Endothelial cell (in vitro differentiated cells): ENCODE measurements around the gene DOCK3. TPM values are rescaled to one million over a fixed set of nuclear protein-coding genes. Genes with fewer than 3 reads are reported as not detected.

Experiments
- DNase-seq: peaks from one replicate; pipeline ENCODE4 v3.0.0; 2021; ENCODE audit warnings: low spot score
- H3K27ac Mint-ChIP-seq: one replicate; pipeline ENCODE4 v1.8.0; 2021; ENCODE audit warnings: mixed read lengths, inconsistent platforms; ENCODE audit not compliant: unreplicated experiment
- H3K27me3 Mint-ChIP-seq: one replicate; pipeline ENCODE4 v1.8.0; 2021; ENCODE audit warnings: mild to moderate bottlenecking, moderate library complexity, mixed read lengths, inconsistent platforms; ENCODE audit not compliant: unreplicated experiment
- H3K36me3 Mint-ChIP-seq: one replicate; pipeline ENCODE4 v1.8.0; 2021; ENCODE audit warnings: mild to moderate bottlenecking, low read depth, mixed read lengths, inconsistent platforms; ENCODE audit not compliant: unreplicated experiment
- H3K4me1 Mint-ChIP-seq: one replicate; pipeline ENCODE4 v1.8.0; 2021; ENCODE audit warnings: mild to moderate bottlenecking, mixed read lengths, inconsistent platforms; ENCODE audit not compliant: unreplicated experiment
- H3K4me3 Mint-ChIP-seq: one replicate; pipeline ENCODE4 v1.8.0; 2021; ENCODE audit warnings: mild to moderate bottlenecking, mixed read lengths, inconsistent platforms; ENCODE audit not compliant: unreplicated experiment
- H3K9me3 Mint-ChIP-seq: one replicate; pipeline ENCODE4 v1.8.0; 2021; ENCODE audit warnings: mixed read lengths, inconsistent platforms; ENCODE audit not compliant: unreplicated experiment
- total RNA-seq: library from RNA; stranded (reverse); fragmentation: NEBNext Ultra II Directional; extraction: Animal tissue kit (Norgen Biotek cat#: 25700); gene quantifications from one replicate; pipeline ENCODE4 v1.2.1, GENCODE V29; 2021; ENCODE audit not compliant: unreplicated experiment
- TF ChIP-seq, protein P1 (sequence below): fragments of 200-600 bp; sonication (generic); IDR thresholded peaks from one replicate; pipeline ENCODE4 v1.5.0; 2021; ENCODE audit warnings: antibody characterized with exemption; ENCODE audit not compliant: unreplicated experiment

Gene DOCK3
- total RNA-seq, 1 donor from 2014 or later = 1.3 TPM

- H3K4me1 Mint-ChIP-seq = no peaks in the 10 kb centered on the region
- H3K27me3 Mint-ChIP-seq = peaks cover 5% of the 10 kb centered on the region
- H3K4me3 Mint-ChIP-seq = peak overlapping the region; percentile 35
- H3K36me3 Mint-ChIP-seq = peaks cover 7% of the 10 kb centered on the region
- H3K9me3 Mint-ChIP-seq = peaks cover 19% of the 10 kb centered on the region
- no peak for DNase-seq
- no peak overlapping the region for H3K27ac Mint-ChIP-seq
- TF ChIP-seq, protein P1, sequence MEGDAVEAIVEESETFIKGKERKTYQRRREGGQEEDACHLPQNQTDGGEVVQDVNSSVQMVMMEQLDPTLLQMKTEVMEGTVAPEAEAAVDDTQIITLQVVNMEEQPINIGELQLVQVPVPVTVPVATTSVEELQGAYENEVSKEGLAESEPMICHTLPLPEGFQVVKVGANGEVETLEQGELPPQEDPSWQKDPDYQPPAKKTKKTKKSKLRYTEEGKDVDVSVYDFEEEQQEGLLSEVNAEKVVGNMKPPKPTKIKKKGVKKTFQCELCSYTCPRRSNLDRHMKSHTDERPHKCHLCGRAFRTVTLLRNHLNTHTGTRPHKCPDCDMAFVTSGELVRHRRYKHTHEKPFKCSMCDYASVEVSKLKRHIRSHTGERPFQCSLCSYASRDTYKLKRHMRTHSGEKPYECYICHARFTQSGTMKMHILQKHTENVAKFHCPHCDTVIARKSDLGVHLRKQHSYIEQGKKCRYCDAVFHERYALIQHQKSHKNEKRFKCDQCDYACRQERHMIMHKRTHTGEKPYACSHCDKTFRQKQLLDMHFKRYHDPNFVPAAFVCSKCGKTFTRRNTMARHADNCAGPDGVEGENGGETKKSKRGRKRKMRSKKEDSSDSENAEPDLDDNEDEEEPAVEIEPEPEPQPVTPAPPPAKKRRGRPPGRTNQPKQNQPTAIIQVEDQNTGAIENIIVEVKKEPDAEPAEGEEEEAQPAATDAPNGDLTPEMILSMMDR = no peak
Observed at GRCh38 chr3:50805321-50805720, 130.6 kb downstream of the DOCK3 start.

DNA sequence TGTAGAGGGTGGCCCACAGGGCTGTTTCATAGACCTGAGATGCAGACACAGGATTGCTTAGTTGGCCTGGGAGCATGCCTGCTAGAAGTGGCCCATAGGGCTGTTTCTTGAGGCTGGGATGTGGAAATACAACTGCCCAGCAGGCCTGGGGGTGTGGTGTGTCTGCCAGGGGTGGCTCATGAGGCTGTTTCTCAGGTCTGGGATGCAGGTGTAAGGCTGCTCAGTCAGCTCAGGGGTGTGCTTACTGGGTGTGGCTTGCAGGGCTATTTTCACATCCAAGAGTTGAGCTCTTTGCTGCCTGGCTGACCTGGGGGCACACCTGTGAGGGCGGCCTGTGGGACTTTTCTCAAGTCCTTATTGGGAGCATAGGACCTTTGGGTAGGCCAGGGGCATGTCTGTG lies 131.3 kb downstream of the DOCK3 start:
- Mint-ChIP-seq H3K4me1 (no peaks in the 10 kb centered on the region), H3K4me3 (no peak overlapping the region), H3K27ac (no peak overlapping the region), H3K36me3 (peaks cover 7% of the 10 kb centered on the region), H3K27me3 (peaks cover 5% of the 10 kb centered on the region), H3K9me3 (peaks cover 18% of the 10 kb centered on the region)
- DNase-seq = no peak
- TF ChIP-seq, protein P1 = no peak

GRCh38 chr3:50806806-50807205 lies 132.1 kb downstream of the DOCK3 start:
- peaks cover 5% of the 10 kb centered on the region for H3K27me3 Mint-ChIP-seq
- no peak overlapping the region for H3K27ac Mint-ChIP-seq
- H3K4me3 Mint-ChIP-seq = no peak overlapping the region
- TF ChIP-seq, protein P1 = no peak
- H3K9me3 Mint-ChIP-seq = peaks cover 11% of the 10 kb centered on the region
- DNase-seq = no peak
- no peaks in the 10 kb centered on the region for H3K4me1 Mint-ChIP-seq
- H3K36me3 Mint-ChIP-seq = peaks cover 7% of the 10 kb centered on the region

GRCh38 chr3:50807266-50807665 lies 132.5 kb downstream of the DOCK3 start:
- peaks cover 5% of the 10 kb centered on the region for H3K27me3 Mint-ChIP-seq
- H3K4me3 Mint-ChIP-seq = no peak overlapping the region
- no peak for DNase-seq
- peaks cover 7% of the 10 kb centered on the region for H3K36me3 Mint-ChIP-seq
- TF ChIP-seq, protein P1 = no peak
- no peaks in the 10 kb centered on the region for H3K4me1 Mint-ChIP-seq
- no peak overlapping the region for H3K27ac Mint-ChIP-seq
- H3K9me3 Mint-ChIP-seq = peaks cover 8% of the 10 kb centered on the region

- Mint-ChIP-seq H3K27ac (no peak overlapping the region), H3K9me3 (no peaks in the 10 kb centered on the region), H3K4me1 (no peaks in the 10 kb centered on the region), H3K36me3 (no peaks in the 10 kb centered on the region), H3K27me3 (no peaks in the 10 kb centered on the region), H3K4me3 (no peak overlapping the region)
- TF ChIP-seq, protein P1 = no peak
- no peak for DNase-seq
Observed at GRCh38 chr3:50811893-50812292, 137.2 kb downstream of the DOCK3 start.
